SIG-M5 treated with dmso at 0.1 percent for 504 hours (cell line): ENCODE data around the gene VSIR.
A peak's percentile ranks its signal among the peaks of the same experiment; 100 is the strongest.

Experiments used
- DNase-seq: peaks from one replicate; lab custom pipeline; 2025; ENCODE audit not compliant: unreplicated experiment; lab: John Stamatoyannopoulos, UW

The VSIR gene

GRCh38 chr10:71716426-71716825 lies 56.9 kb downstream of the VSIR start:
- DNase-seq: no peak

- DNase-seq: no peak
Measured at GRCh38 chr10:71715860-71716259, 57.5 kb downstream of the VSIR start.

GRCh38 chr10:71715026-71715425 lies 58.3 kb downstream of the VSIR start:
- no peak for DNase-seq

- no peak for DNase-seq
Measured at GRCh38 chr10:71714592-71714991, 58.7 kb downstream of the VSIR start.

GRCh38 chr10:71714031-71714410 lies 59.3 kb downstream of the VSIR start:
- DNase-seq: no peak

- DNase-seq: peak; percentile 91
Measured at GRCh38 chr10:71713135-71714030, 59.9 kb downstream of the VSIR start.

GRCh38 chr10:71712572-71713134 lies 60.7 kb downstream of the VSIR start:
- no peak for DNase-seq

GRCh38 chr10:71712170-71712569 lies 61.1 kb downstream of the VSIR start:
- no peak for DNase-seq

- no peak for DNase-seq
Measured at GRCh38 chr10:71711052-71711623, 62.2 kb downstream of the VSIR start.

GRCh38 chr10:71710519-71710918 lies 62.8 kb downstream of the VSIR start:
- DNase-seq: no peak

GRCh38 chr10:71708897-71709882 lies 64.1 kb downstream of the VSIR start:
- DNase-seq: no peak

- DNase-seq: peak; percentile 12
Measured at GRCh38 chr10:71708301-71708703, 65.0 kb downstream of the VSIR start.

- DNase-seq: no peak
Measured at GRCh38 chr10:71707240-71707789, 66.0 kb downstream of the VSIR start.

GRCh38 chr10:71706216-71707121 lies 66.9 kb downstream of the VSIR start:
- no peak for DNase-seq

- DNase-seq: no peak
Measured at GRCh38 chr10:71705582-71705981, 67.7 kb downstream of the VSIR start.

GRCh38 chr10:71704816-71705215 lies 68.5 kb downstream of the VSIR start:
- DNase-seq: no peak

- no peak for DNase-seq
Measured at GRCh38 chr10:71703577-71703976, 69.7 kb downstream of the VSIR start.

GRCh38 chr10:71701496-71702132 lies 71.7 kb downstream of the VSIR start:
- DNase-seq: peak; percentile 17

GRCh38 chr10:71700731-71701368 lies 72.5 kb downstream of the VSIR start:
- DNase-seq: no peak
